ENCODE data around the gene CRELD1. TPM values are rescaled to one million over a fixed set of nuclear protein-coding genes. Genes with fewer than 3 reads are reported as not detected.
A peak's percentile ranks its signal among the peaks of the same experiment; 100 is the strongest.

Gene CRELD1
- total and polyA plus RNA-seq, 10 of the 15 experiments (the other 5 are each of a cell fraction or from before 2014, with no cell fraction given): 1.3 to 15.9 (median 8.8) TPM

- TF ChIP-seq FOXK2 (IDR thresholded peaks at IDR 0.05) (no peak), NKRF (conservative IDR thresholded peaks at IDR 0.05) (0 out of 2 replicates have a peak, but pooled peaks have one; percentile 54), CHD4 (IDR thresholded peaks at IDR 0.05) (no peak), IRF4 (IDR thresholded peaks at IDR 0.05; ENCODE audit: low read depth, low read length) (no peak), KDM1A (IDR thresholded peaks at IDR 0.05; ENCODE audit: borderline replicate concordance) (no peak), SMAD1 (IDR thresholded peaks at IDR 0.05; ENCODE audit: low read depth, partially characterized antibody) (no peak), STAT3 (IDR thresholded peaks at IDR 0.05; ENCODE audit: low read depth, low read length) (no peak), RCOR1 (conservative IDR thresholded peaks at IDR 0.05; ENCODE audit: low read depth, low read length) (no peak), MEF2B (IDR thresholded peaks at IDR 0.05; ENCODE audit: partially characterized antibody, poor library complexity, severe bottlenecking) (no peak), ATF7 (IDR thresholded peaks at IDR 0.05; ENCODE audit: low read depth) (peak; percentile 98), MEF2A (IDR thresholded peaks at IDR 0.05; ENCODE audit: insufficient read depth, low read depth, low read length) (no peak), SMARCA5 (IDR thresholded peaks at IDR 0.05) (no peak), ZZZ3 (IDR thresholded peaks at IDR 0.05; ENCODE audit: control insufficient read depth, insufficient read length, low read depth) (no peak), ZSCAN29 (IDR thresholded peaks at IDR 0.05) (no peak), IRF3 (IDR thresholded peaks at IDR 0.05) (no peak), ZNF687 (IDR thresholded peaks at IDR 0.05) (no peak), BCLAF1 (IDR thresholded peaks at IDR 0.05) (no peak), ZNF274 (IDR thresholded peaks at IDR 0.05; ENCODE audit: insufficient read depth, insufficient read length) (no peak), CBX3 (IDR thresholded peaks at IDR 0.05; ENCODE audit: borderline replicate concordance, low read depth) (no peak), SMAD5 (IDR thresholded peaks at IDR 0.05; ENCODE audit: low read depth) (no peak), WRNIP1 (IDR thresholded peaks at IDR 0.05; ENCODE audit: borderline replicate concordance, low read depth, low read length) (no peak)
Measured at GRCh38 chr3:9933561-9934234, at the start of gene CRELD1 (continued).
